K562 (cell line): ENCODE data around the gene TNFRSF18.

ENCODE experiments used
- CBX1 ChIP-seq: sonication (generic); IDR thresholded peaks from 2 replicates; pipeline ENCODE4 v1.6.1; 2016; ENCODE audit warnings: antibody characterized with exemption, low read depth, mild to moderate bottlenecking
- CHD4 ChIP-seq: fragments of 200-600 bp; sonication (generic); IDR thresholded peaks from 3 replicates; pipeline ENCODE4 v1.6.1; 2012; ENCODE audit warnings: low read depth, mild to moderate bottlenecking, mixed read lengths, low read length, inconsistent platforms; ENCODE audit not compliant: insufficient read depth, insufficient replicate concordance, poor library complexity, severe bottlenecking
- HIVEP1 ChIP-seq: fragments of 250-450 bp; sonication (Bioruptor Pico); IDR thresholded peaks from 2 replicates; pipeline ENCODE4 v1.4.0; 2020; ENCODE audit warnings: mild to moderate bottlenecking
- POLR2A ChIP-seq: fragments of 450-650 bp; conservative IDR thresholded peaks from 2 replicates; pipeline ENCODE4 v1.6.1; 2016
- TCF7L2 ChIP-seq: fragments of 150-350 bp; IDR thresholded peaks from 2 replicates; pipeline ENCODE4 v1.6.1; 2016; ENCODE audit warnings: low read depth, mild to moderate bottlenecking, low read length, moderate library complexity
- TF ChIP-seq, protein P1 (sequence below): sonication (generic); formaldehyde crosslinking; IDR thresholded peaks from 2 replicates; pipeline ENCODE4 v1.9.0; 2022; ENCODE audit warnings: mild to moderate bottlenecking, missing genetic modification reagents
- TF ChIP-seq, protein P2 (sequence below): fragments of 250-450 bp; sonication (Bioruptor Pico); IDR thresholded peaks from 2 replicates; pipeline ENCODE4 v1.4.0; 2020
- TF ChIP-seq, protein P3 (sequence below), 3 experiments: IDR thresholded peaks in 2 of 3; conservative IDR thresholded peaks in 1 of 3; 2 replicates each; pipeline ENCODE4 v1.5.1; 2011 to 2012; ENCODE audit warnings: low read length in 3 of 3, mild to moderate bottlenecking in 3 of 3, control low read depth in 2 of 3, improper control_type of control experiment in 1 of 3, inconsistent platforms in 1 of 3, low read depth in 1 of 3, mixed read lengths in 1 of 3, moderate library complexity in 1 of 3; ENCODE audit not compliant: insufficient read depth in 2 of 3

DNA sequence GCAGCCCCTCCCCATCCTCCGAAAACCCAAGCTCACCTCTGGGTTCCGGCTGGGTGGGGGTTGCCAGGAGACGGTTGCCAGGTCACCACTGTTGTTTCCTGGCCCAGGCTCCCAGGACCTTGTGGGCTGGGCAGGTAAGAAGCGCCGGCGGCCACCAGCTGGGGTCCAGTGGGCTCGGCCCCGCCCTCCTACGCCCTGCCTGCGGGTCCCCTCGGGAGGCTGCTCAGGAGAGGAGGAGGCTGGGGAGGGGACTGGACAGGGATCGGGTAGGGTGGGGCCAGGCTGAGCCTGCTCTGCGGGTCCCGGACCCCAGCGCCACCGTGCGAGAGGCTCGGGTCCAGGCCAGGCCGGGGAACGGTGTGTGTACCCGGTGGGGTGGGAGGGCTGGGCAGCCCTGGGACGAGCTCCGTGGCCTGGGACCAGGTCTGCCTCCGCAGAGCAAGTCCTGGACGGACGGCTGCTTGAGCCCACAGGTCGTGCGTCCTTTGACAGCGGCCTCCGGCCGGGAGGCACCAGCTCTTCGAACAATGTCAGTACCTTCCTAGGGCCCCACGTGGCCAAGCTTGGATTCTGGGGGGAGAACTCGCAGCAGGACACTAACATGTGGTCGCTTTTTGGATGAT, 32.5 kb downstream of the TNFRSF18 start, which contains the start of gene TTLL10:
- TF ChIP-seq, protein P1, sequence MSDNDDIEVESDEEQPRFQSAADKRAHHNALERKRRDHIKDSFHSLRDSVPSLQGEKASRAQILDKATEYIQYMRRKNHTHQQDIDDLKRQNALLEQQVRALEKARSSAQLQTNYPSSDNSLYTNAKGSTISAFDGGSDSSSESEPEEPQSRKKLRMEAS (CRISPR knock-in tag) = no peak
- TF ChIP-seq POLR2A (no peak), HIVEP1 (CRISPR knock-in tag) (no peak), TCF7L2 (no peak), CHD4 (no peak), CBX1 (no peak)
- TF ChIP-seq, protein P2, sequence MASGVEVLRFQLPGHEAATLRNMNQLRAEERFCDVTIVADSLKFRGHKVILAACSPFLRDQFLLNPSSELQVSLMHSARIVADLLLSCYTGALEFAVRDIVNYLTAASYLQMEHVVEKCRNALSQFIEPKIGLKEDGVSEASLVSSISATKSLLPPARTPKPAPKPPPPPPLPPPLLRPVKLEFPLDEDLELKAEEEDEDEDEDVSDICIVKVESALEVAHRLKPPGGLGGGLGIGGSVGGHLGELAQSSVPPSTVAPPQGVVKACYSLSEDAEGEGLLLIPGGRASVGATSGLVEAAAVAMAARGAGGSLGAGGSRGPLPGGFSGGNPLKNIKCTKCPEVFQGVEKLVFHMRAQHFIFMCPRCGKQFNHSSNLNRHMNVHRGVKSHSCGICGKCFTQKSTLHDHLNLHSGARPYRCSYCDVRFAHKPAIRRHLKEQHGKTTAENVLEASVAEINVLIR (CRISPR knock-in tag) = no peak
- TF ChIP-seq, protein P3, sequence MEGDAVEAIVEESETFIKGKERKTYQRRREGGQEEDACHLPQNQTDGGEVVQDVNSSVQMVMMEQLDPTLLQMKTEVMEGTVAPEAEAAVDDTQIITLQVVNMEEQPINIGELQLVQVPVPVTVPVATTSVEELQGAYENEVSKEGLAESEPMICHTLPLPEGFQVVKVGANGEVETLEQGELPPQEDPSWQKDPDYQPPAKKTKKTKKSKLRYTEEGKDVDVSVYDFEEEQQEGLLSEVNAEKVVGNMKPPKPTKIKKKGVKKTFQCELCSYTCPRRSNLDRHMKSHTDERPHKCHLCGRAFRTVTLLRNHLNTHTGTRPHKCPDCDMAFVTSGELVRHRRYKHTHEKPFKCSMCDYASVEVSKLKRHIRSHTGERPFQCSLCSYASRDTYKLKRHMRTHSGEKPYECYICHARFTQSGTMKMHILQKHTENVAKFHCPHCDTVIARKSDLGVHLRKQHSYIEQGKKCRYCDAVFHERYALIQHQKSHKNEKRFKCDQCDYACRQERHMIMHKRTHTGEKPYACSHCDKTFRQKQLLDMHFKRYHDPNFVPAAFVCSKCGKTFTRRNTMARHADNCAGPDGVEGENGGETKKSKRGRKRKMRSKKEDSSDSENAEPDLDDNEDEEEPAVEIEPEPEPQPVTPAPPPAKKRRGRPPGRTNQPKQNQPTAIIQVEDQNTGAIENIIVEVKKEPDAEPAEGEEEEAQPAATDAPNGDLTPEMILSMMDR (IDR thresholded peaks at IDR 0.05 in 2 of 3, conservative IDR thresholded peaks at IDR 0.05 in 1 of 3; ENCODE audit: insufficient read depth in 2 of 3, low read depth in 1 of 3, low read length in 3 of 3) = no peak
